Cardiac septum (tissue), 1 donor: ENCODE results near the gene FFAR4. TPM values are rescaled to one million over a fixed set of nuclear protein-coding genes. Genes with fewer than 3 reads are reported as not detected.

Experiments
- DNase-seq: peaks from one replicate; pipeline ENCODE4 v3.0.0-alpha.2; 2020; ENCODE audit warnings: low spot score
- intact Hi-C: fragments of 100-400 bp; cut with DNase I; formaldehyde crosslinking; loops from one replicate; pipeline ENCODE4 v1.14.0; 2022
- total RNA-seq: library from RNA; stranded (reverse); fragmentation: NEBNext Ultra II Directional; extraction: Animal tissue kit (Norgen Biotek cat#: 25700); gene quantifications from one replicate; pipeline ENCODE4 v1.2.1, GENCODE V29; 2021
- donor health status: DM: no; HTN: no; CAD: no.

The FFAR4 gene
- total RNA-seq, 1 donor from 2014 or later = 0.08 TPM

DNA sequence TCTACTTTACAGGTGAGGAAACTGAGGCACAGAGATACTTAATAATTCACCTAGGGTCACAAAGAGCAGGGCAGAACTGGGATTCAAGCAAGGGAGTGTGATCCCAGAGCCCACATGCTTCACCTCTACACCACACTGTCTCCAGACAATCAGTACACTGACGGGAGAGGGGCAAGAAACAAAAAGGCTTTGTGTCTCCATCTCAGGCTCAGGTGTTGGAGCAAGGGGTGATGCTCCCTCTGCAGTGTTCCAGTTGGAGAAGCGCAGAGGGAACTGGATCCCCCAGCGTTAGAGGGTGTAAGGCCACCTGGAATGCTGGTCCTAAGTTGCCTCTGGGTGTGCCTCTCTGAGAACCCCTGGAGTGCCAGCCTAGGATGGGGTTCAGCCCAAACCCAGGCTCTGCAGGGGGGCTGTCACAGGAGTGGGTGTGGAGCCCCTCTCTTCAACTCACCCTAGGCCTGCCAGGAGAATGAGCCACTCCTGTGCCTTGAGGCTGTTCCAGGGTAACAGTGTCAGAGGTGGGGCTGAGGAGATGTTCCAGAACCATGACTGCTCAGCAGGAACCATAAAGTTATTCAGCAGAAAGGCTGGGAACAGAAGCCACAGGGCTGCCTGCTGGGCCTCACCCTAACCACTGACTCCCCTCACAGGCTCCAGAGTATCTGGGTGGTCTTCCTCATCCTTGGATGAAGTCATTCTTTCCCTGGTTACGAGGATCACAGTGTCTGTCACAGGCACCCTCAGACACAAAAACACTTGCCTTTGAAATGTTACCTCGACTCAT, 29.1 kb downstream of the FFAR4 start:
- no peak for DNase-seq
- intact Hi-C loops = no loop called here

DNA sequence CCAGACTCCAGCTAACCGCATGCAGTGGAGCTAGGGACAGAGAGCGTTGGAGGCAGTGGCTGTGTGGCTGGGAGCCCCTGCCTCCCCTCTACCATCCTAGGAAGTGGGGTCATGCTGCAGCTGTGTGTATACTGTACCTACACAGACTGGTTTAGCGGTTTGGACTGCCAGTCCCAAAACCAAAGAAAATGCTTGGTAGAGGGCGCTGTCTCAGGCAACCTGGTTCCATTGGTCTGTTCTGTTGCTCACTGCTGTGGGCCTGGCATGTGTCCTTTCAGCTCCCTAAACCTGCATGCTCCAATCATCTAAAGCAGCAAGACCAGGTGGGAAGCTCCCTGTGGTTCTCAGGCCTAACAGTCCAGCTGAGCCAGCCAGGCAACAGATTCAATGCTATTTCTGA, 30.1 kb downstream of the FFAR4 start:
- intact Hi-C loops = no loop called here
- no peak for DNase-seq

- no peak for DNase-seq
- intact Hi-C loops = no loop called here
Measured at GRCh38 chr10:93597075-93597599, 30.7 kb downstream of the FFAR4 start.

- DNase-seq = no peak
- intact Hi-C loops = no loop called here
Measured at GRCh38 chr10:93598157-93598556, 31.7 kb downstream of the FFAR4 start.

DNA sequence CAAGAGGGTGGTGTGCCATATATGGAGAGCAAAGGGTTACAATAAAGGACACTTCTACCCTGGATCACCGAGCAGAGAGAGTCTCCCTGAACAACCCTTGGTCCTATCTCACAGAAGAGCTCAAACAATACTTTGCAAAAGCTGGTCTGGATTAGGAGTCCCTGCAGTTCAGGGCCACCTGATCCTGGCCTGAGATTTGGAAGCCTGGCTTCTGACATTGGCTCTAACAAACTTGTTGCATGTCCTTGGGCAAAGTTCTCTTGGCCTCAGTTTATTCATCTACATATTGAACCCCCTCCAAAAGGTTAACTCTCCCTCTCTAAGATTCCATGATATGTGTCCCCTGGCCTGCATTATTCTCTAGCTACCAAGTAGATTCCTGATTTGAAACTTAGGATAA, 32.9 kb downstream of the FFAR4 start:
- no peak for DNase-seq
- intact Hi-C loops = no loop called here

GRCh38 chr10:93599778-93600177, 33.3 kb downstream of the FFAR4 start:
- intact Hi-C loops = no loop called here
- DNase-seq = no peak

DNA sequence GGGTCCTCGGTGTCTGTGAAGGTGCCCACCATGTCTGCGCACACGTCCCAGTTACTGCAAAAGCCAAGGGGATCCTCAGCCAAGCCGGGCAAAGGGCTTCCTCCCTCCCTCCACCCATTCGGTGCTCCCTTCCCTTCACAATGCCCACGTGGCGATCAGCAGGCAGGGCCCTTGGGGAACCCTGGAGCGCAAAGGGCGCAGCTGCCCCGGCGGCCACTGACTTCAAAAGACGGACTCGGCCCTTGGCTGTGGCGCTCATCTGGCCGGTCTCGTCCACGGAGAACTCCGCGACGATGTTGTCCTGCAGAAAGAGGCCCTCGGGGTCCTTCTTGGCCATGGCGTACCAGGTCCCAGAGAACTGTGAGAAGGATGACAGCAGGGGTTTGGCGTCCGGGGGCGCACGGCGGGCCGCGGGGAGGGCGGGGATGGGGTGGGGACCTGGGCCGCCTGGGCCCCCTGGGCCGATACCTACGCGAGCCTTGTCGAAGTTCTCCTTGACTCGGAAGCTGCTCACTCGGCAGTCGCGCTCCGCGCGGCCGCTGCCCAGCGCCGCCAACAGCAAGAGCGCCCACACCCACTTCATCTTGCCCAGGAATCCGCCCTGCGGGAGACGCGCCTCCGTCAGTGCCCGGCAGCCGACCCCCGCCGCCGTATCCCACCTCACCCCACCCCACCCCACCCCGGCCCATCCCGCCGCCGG, 34.1 kb downstream of the FFAR4 start:
- intact Hi-C loops = no loop called here
- DNase-seq = no peak

DNA sequence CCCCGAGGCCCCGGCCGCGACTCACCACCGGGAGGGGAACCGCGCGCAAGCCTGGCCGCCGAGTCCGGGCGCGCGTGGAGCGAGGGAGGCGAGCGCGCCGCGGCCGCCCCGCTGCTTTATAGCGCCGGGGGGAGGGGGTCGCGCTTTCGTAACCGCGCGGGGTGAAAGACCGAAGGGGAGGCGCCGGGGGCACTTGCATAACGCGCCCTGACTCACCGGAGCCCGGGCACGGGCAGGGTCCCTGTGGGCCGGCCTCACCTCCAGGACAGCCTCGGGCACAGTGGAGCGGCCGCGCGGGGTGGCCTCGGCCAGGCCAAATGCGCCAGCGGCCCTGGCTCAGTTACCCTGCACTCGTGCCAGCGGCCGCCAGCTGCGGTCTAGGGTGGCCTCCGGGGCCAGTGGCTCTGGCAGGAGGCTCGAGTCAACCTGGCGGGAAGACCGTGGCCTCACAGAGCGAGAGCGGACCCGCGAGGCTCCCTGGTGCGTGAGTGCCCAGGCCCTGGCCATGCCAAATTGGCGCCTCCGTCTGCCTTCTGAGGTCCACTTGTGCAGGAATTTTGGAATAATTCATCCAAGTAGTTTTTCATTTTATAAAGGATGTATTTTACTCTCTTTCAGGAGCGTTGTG, 34.8 kb downstream of the FFAR4 start, which contains the start of gene RBP4:
RBP4 (minus strand) TSS at position 90 of the 628 bp plus-strand sequence. CDS start 207 bp downstream, outside the sequence.
- DNase-seq = no peak
- intact Hi-C loops = no loop called here

DNA sequence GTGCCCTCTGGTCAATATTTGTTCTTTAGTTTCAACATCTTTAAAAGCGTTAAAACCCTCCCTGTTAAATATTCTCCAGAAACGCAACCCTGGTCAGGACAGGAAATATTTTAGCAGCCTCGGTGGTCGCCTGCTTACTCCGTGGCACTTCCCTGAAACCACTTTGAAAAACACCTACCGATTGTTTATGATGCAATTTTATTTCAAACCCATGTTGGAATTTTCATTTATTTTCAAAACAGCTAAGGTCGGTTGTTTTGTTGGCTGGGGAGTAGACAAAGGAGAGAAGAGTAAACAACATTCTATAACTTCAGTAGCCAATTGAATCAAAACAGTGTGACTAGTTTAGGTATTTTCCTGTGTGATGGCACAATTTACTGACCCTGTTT, 35.3 kb downstream of the FFAR4 start:
- intact Hi-C loops = no loop called here
- no peak for DNase-seq

GRCh38 chr10:93603023-93603422, 36.6 kb downstream of the FFAR4 start:
- intact Hi-C loops = no loop called here

DNA sequence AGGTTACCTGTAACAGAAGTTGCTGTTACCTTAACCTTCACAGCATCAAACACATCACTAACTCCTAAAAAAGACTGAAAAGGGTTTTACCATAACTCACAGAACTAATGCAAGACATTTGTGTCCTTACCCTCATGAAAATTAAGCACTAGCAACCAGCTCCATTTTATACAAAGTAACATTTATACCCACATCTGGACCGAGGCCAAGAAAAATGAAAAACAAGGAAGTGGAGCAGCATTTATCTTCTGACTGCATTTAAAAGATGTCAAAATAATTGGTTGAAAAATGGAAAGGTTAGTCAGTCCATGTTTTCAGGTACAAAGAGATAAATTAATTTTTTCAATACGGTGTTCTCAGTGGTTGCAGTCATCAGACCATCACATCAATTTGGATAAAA, 37.7 kb downstream of the FFAR4 start:
- intact Hi-C loops = no loop called here
- no peak for DNase-seq

More at GRCh38 chr10:93603023-93603422, 36.6 kb downstream of the FFAR4 start:
- no peak for DNase-seq

GRCh38 chr10:93608421-93608820, 42.0 kb downstream of the FFAR4 start:
- no peak for DNase-seq
- intact Hi-C loops = no loop called here

GRCh38 chr10:93612311-93612710, 45.8 kb downstream of the FFAR4 start, which contains the start of gene PDE6C:
TSS of gene PDE6C (plus strand) at chr10:93612537. CDS start at chr10:93612726, 189 bp downstream.
- no peak for DNase-seq
- intact Hi-C loops = no loop called here

- no peak for DNase-seq
- intact Hi-C loops = no loop called here
Measured at GRCh38 chr10:93613126-93613525, 46.7 kb downstream of the FFAR4 start.

- intact Hi-C loops = no loop called here
- no peak for DNase-seq
Measured at GRCh38 chr10:93614101-93614825, 47.8 kb downstream of the FFAR4 start.

DNA sequence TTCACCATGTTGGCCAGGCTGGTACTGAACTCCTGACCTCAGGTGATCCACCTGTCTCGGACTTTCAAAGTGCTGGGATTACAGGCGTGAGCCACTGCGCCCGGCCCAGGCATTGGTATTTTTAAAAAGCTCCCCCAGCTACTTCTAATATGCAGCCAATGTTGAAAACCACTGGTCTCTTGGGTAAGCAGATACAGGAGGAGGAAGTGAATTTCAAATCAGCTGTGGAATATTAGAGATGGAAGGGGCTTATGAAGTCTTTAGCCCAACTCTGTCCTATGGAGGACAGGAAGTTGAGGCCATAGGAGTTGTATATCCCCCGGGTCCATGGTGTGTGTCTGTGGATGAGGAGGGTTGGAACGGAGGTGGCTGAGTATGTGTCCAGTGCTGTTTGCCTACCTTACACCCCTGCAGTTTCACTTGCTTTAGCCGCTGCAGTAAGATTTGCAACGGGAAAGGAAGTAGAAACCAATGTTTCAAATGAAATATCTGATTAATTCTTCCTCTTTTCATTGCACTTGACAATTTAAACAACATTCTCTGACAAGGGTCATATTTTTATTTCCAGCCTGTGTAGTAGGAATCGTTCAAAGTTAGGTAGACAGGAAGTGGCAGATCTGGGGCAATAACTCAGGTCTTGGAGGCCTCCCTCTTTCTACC, 49.2 kb downstream of the FFAR4 start:
- no peak for DNase-seq
- intact Hi-C loops = no loop called here

GRCh38 chr10:93620925-93621324, 54.5 kb downstream of the FFAR4 start:
- no peak for DNase-seq
- intact Hi-C loops = no loop called here

- intact Hi-C loops = no loop called here
- DNase-seq = no peak
Measured at GRCh38 chr10:93622942-93623341, 56.5 kb downstream of the FFAR4 start.

DNA sequence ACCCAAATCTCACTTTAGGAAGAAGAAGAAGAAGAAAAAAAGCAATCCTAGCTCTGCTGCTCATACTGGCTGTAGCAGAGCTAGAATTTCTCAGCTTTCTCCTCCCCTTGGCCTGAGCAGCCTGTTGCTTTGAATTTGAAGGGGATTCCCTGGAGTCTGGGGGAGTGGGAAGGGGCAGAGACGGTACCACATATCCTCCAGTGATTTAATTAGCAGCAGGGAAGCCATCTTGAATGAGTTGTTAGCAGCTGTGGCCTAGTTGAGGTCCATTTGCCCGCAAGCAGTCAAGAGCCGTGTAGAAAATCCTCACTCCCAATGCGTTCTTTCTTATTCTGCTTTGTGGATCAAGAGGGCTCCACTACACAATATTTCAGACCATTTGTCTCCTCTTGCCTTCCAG, 62.4 kb downstream of the FFAR4 start:
- intact Hi-C loops = no loop called here

More for the DNA sequence above, 62.4 kb downstream of the FFAR4 start:
- no peak for DNase-seq
